ENCODE data around the gene RNF227.

Gene RNF227

DNA sequence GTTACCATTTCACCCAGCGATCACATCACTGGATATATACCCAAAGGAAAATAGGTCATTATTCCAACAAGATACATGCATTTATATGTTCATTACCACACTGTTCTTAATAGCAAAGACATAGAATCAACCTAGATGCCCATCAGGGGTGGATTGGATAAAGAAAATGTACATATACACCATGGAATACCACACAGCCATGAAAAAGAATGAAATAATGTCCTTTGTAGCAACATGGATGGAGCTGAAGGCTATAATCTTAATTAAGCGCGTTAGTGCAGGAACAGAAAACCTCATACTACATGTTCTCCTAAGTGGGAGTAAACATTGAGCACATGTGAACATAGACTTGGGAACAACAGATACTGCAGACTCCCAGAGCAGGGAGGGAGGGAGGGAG, 34.5 kb upstream of the RNF227 start (continued):
- no peak for TF ChIP-seq POU6F1 (CRISPR knock-in tag; IDR thresholded peaks at IDR 0.05; ENCODE audit: borderline replicate concordance, low read depth)
- TF ChIP-seq CSRNP3 (CRISPR knock-in tag; IDR thresholded peaks at IDR 0.05) = no peak
- no peak for TF ChIP-seq TCF4 (CRISPR knock-in tag; IDR thresholded peaks at IDR 0.05; ENCODE audit: borderline replicate concordance)
- no peak for TF ChIP-seq SNAI2 (CRISPR knock-in tag; IDR thresholded peaks at IDR 0.05)
- no peak for TF ChIP-seq ZFP30 (CRISPR knock-in tag; IDR thresholded peaks at IDR 0.05)
- no peak for TF ChIP-seq CREB5 (CRISPR knock-in tag; IDR thresholded peaks at IDR 0.05; ENCODE audit: low read depth)
- no peak for TF ChIP-seq ZFP3 (CRISPR knock-in tag; IDR thresholded peaks at IDR 0.05)
- TF ChIP-seq TOX (CRISPR knock-in tag; IDR thresholded peaks at IDR 0.05; ENCODE audit: borderline replicate concordance) = no peak
- TF ChIP-seq RARB (CRISPR knock-in tag; IDR thresholded peaks at IDR 0.05) = no peak
- TF ChIP-seq ISL1 (CRISPR knock-in tag; IDR thresholded peaks at IDR 0.05) = no peak

- no peak for TF ChIP-seq ZC3H10 (CRISPR knock-in tag; IDR thresholded peaks at IDR 0.05)
- TF ChIP-seq SNAI2 (CRISPR knock-in tag; IDR thresholded peaks at IDR 0.05) = no peak
- TF ChIP-seq TOX (CRISPR knock-in tag; IDR thresholded peaks at IDR 0.05; ENCODE audit: borderline replicate concordance) = no peak
- TF ChIP-seq POU6F1 (CRISPR knock-in tag; IDR thresholded peaks at IDR 0.05; ENCODE audit: borderline replicate concordance, low read depth) = no peak
- TF ChIP-seq ZNF8 (CRISPR knock-in tag; IDR thresholded peaks at IDR 0.05) = no peak
- TF ChIP-seq CREB5 (CRISPR knock-in tag; IDR thresholded peaks at IDR 0.05; ENCODE audit: low read depth) = no peak
- TF ChIP-seq, protein P1, sequence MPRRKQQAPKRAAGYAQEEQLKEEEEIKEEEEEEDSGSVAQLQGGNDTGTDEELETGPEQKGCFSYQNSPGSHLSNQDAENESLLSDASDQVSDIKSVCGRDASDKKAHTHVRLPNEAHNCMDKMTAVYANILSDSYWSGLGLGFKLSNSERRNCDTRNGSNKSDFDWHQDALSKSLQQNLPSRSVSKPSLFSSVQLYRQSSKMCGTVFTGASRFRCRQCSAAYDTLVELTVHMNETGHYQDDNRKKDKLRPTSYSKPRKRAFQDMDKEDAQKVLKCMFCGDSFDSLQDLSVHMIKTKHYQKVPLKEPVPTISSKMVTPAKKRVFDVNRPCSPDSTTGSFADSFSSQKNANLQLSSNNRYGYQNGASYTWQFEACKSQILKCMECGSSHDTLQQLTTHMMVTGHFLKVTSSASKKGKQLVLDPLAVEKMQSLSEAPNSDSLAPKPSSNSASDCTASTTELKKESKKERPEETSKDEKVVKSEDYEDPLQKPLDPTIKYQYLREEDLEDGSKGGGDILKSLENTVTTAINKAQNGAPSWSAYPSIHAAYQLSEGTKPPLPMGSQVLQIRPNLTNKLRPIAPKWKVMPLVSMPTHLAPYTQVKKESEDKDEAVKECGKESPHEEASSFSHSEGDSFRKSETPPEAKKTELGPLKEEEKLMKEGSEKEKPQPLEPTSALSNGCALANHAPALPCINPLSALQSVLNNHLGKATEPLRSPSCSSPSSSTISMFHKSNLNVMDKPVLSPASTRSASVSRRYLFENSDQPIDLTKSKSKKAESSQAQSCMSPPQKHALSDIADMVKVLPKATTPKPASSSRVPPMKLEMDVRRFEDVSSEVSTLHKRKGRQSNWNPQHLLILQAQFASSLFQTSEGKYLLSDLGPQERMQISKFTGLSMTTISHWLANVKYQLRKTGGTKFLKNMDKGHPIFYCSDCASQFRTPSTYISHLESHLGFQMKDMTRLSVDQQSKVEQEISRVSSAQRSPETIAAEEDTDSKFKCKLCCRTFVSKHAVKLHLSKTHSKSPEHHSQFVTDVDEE (CRISPR knock-in tag; IDR thresholded peaks at IDR 0.05) = no peak
- no peak for TF ChIP-seq PPARA (CRISPR knock-in tag; IDR thresholded peaks at IDR 0.05; ENCODE audit: borderline replicate concordance)
- TF ChIP-seq ARNTL (CRISPR knock-in tag; IDR thresholded peaks at IDR 0.05; ENCODE audit: borderline replicate concordance, low read depth) = no peak
- TF ChIP-seq ZNF565 (CRISPR knock-in tag; conservative IDR thresholded peaks at IDR 0.05; ENCODE audit: low read depth) = no peak
- no peak for TF ChIP-seq BACH2 (CRISPR knock-in tag; IDR thresholded peaks at IDR 0.05; ENCODE audit: borderline replicate concordance)
- TF ChIP-seq ZFP30 (CRISPR knock-in tag; IDR thresholded peaks at IDR 0.05) = no peak
- TF ChIP-seq CSDC2 (CRISPR knock-in tag; IDR thresholded peaks at IDR 0.05) = no peak
- TF ChIP-seq OSR1 (CRISPR knock-in tag; IDR thresholded peaks at IDR 0.05) = no peak
- no peak for TF ChIP-seq CSRNP3 (CRISPR knock-in tag; IDR thresholded peaks at IDR 0.05)
- TF ChIP-seq, protein P2, sequence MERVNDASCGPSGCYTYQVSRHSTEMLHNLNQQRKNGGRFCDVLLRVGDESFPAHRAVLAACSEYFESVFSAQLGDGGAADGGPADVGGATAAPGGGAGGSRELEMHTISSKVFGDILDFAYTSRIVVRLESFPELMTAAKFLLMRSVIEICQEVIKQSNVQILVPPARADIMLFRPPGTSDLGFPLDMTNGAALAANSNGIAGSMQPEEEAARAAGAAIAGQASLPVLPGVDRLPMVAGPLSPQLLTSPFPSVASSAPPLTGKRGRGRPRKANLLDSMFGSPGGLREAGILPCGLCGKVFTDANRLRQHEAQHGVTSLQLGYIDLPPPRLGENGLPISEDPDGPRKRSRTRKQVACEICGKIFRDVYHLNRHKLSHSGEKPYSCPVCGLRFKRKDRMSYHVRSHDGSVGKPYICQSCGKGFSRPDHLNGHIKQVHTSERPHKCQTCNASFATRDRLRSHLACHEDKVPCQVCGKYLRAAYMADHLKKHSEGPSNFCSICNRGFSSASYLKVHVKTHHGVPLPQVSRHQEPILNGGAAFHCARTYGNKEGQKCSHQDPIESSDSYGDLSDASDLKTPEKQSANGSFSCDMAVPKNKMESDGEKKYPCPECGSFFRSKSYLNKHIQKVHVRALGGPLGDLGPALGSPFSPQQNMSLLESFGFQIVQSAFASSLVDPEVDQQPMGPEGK (CRISPR knock-in tag; IDR thresholded peaks at IDR 0.05; ENCODE audit: borderline replicate concordance) = no peak
- no peak for TF ChIP-seq ZFP3 (CRISPR knock-in tag; IDR thresholded peaks at IDR 0.05)
- no peak for TF ChIP-seq RARB (CRISPR knock-in tag; IDR thresholded peaks at IDR 0.05)
- TF ChIP-seq ISL1 (CRISPR knock-in tag; IDR thresholded peaks at IDR 0.05) = no peak
- ATAC-seq = no peak
Measured at GRCh38 chr17:7947651-7948050, 31.6 kb upstream of the RNF227 start.

Data from SK-N-SH treated with all-trans-retinoic acid at 6 μM for 48 hours (cell line).